Measurements from ENCODE around the gene CDC23.
A peak's percentile ranks its signal among the peaks of the same experiment; 100 is the strongest.
"Not testable (repeated sequence)": the region's sequence is repeated elsewhere in the genome, so short reads cannot be mapped to it uniquely, and the experiment has no call there.

Gene CDC23, protein sequence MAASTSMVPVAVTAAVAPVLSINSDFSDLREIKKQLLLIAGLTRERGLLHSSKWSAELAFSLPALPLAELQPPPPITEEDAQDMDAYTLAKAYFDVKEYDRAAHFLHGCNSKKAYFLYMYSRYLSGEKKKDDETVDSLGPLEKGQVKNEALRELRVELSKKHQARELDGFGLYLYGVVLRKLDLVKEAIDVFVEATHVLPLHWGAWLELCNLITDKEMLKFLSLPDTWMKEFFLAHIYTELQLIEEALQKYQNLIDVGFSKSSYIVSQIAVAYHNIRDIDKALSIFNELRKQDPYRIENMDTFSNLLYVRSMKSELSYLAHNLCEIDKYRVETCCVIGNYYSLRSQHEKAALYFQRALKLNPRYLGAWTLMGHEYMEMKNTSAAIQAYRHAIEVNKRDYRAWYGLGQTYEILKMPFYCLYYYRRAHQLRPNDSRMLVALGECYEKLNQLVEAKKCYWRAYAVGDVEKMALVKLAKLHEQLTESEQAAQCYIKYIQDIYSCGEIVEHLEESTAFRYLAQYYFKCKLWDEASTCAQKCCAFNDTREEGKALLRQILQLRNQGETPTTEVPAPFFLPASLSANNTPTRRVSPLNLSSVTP

GRCh38 chr5:138213161-138214029 is at the start of gene CDC23:
Gene CDC23 (minus strand): TSS chr5:138213323. CDS start chr5:138213312, 11 bp downstream.
- DNase-seq = peak; percentile 88

- DNase-seq = no peak
Measured at GRCh38 chr5:138258704-138259292, 45.7 kb upstream of the CDC23 start.

DNA sequence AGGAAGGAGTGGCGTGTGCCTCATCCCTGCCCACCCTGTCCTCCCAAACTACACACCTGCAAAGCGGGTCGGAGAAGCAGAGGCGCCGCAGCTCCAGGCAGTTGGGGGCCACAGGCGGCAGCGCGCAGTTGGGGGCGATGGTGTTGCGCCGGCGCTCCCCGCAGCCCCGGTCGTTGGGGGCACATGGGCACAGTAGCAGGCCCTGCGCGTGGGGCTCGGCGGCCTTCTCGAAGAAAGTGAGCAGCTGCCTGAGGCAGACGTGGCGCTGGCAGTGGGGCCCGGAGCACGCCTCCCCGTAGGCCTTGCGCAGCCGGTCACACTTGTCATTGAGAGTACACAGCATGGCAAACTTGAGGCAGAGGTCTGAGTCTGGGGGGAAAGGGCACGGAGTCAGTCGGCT is 44.5 kb upstream of the CDC23 start:
- no peak for DNase-seq

GRCh38 chr5:138252944-138253343 is 39.8 kb upstream of the CDC23 start:
- no peak for DNase-seq

DNA sequence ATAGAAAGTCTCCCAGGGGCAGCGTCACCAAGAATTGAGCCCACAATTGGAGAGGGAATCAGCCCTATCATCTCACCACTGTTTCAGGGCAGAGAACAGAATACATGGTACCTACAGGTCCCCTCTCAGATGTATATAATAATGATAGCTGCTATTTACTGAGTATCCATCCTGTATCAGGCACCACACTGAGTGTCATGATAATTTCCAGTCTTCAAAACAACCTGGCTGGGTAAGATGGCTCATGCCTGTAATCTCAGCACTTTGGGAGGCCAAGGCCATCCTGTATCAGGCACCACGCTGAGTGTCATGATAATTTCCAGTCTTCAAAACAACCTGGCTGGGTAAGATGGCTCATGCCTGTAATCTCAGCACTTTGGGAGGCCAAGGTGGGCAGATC is 34.7 kb upstream of the CDC23 start:
- DNase-seq = not testable (repeated sequence)

- DNase-seq = no peak
Measured at GRCh38 chr5:138246822-138247221, 33.7 kb upstream of the CDC23 start.

GRCh38 chr5:138246334-138246733 is 33.2 kb upstream of the CDC23 start:
- DNase-seq = no peak

- no peak for DNase-seq
Measured at GRCh38 chr5:138245717-138246116, 32.6 kb upstream of the CDC23 start.

- DNase-seq = no peak
Measured at GRCh38 chr5:138243794-138244193, 30.7 kb upstream of the CDC23 start.

DNA sequence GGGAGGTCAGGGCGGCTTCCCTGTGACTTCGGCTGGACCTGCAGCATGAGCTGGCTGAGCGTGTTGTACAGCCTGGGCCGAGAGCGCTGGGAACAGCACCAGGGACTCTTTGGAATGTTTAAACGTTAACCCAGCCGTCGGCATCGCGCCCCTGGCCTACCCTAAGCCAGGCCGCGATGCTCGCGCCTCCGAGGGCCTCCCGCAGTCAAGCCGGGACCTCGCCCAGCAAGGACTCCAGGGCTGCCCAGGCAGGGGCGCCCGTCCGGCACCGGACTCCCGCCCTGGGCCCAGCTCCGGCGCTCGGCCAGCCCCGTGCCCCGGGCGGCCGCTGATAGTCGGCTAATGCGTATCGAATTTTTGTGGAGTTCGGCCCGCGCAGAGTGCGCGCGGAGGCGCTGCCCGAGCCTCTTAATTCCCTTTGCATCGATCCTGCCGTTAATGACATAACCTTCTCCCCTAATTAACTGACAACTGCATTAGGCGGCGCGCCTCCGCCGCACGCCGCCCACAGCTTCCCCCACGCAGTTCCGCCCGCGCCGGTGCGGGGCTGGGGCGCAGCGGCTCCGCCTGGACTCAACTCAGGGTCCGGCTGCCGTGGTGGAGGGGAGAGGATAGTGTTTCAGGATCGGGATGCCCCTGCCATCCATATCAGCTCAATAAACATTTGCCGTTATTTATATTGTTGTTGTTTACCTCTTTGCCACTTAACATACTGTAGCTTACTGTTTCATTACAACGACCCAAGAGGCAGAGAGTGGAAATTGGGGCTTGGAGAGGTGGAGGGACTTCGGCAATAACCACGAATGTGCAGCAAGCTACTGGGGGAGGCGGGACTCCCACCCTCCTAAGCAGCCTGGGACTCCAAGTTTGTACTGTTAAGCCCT is 28.8 kb upstream of the CDC23 start:
- DNase-seq = no peak

GRCh38 chr5:138240650-138241385 is 27.7 kb upstream of the CDC23 start:
- no peak for DNase-seq

GRCh38 chr5:138238034-138238433 is 24.9 kb upstream of the CDC23 start:
- DNase-seq = no peak

DNA sequence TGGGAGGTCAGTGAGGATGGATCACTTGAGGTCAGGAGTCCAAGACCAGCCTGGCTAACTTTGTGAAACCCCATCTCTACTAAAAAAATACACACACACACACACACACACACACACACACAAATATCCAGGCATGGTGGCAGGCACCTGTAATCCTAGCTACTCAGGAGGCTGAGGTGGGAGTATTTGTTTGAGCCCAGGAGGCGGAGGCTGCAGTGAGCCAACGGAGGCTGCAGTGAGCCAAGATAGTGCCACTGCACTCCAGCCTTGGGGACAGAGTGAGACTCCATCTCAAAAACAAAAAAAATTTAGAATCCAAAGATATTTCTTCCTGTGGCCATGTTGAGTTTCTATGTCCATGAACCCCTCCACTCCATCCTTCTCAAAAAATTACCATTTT is 21.5 kb upstream of the CDC23 start:
- DNase-seq = no peak

- DNase-seq = no peak
Measured at GRCh38 chr5:138233280-138233679, 20.2 kb upstream of the CDC23 start.

DNA sequence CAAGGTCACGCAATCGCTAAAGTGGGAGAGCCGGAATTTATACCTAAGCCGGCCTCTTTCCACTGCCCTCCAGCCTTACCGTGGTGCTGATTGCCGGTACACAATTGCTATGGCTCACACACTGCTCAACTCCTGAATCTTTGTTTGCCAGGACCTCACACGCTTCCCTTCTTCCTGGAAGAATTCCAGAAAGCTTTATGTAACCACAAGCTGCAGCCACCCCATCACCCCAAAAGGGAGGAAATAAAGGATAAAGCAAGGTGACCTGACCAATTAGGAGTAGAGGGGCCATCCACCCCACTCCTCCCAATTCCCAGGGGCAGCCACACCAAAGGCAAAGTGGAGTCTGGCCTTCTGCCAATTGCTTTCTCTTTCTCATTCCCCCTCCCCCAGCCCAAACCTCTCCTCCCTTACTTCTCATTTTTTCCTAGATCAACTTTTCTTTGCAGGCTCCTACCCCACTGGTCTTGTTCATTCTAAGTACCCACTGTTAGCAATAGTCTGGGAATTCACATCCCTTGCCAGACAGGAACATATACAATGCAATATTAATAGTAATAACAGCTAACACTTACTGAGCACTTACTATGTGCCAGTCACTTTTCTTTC is 18.0 kb upstream of the CDC23 start:
- DNase-seq = no peak

GRCh38 chr5:138230261-138230660 is 17.1 kb upstream of the CDC23 start:
- peak; percentile 32 for DNase-seq

DNA sequence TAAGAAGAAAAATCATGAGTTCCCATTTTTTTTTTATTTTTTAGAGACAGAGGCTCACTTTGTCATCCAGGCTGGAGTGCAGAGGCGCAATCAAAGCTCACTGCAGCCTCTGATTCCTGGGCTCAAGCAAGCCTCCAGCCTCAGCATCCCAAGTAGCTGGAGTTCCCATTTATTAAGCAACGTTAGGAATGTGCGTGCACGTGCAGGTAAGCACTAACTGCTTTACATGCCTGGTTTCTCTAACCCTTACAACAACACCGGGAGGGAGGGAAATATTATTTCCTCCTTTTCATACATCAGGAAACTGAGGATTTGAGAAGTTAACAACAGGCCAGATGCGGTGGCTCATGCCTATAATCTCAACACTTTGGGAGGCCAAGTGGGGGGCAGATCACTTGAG is 16.3 kb upstream of the CDC23 start:
- no peak for DNase-seq

DNA sequence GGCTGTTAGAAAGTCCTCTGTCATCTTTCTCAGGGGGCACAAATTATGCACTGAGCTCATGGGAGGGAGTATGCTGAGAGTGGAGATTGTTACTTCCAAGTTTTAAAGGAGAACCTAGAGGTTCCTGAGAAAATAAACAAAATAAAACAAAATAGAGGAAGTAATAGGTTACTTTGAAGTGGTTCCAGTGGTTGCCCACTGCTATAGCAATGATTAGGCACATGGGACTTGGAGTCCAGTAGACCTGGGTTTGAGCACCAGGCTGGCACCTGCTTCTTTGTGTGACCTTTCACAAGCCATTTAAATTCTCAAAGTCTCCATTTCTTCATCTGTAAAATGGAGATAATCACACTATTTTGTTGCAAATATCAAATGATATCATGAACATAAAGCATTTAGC is 13.8 kb upstream of the CDC23 start:
- no peak for DNase-seq

GRCh38 chr5:138224712-138225111 is 11.6 kb upstream of the CDC23 start:
- no peak for DNase-seq

DNA sequence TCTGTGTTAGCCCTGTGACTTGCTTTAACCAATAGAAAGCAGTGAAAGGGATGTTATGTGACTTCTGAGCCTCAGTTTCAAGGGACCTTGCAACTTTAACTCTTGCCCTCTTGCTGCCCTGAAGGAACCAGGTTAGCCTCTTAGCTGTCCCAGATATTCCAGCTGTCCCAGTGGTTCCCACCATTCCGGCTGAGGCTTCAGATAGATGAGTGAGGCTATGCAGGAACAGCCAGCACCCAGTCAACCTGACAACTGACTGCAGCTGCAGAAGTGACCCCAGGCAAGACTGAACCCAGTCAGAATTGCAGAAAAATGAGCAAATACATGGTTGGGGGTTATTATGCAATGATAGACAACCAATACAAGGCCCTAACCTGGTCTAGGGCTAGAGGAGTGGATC is 10.4 kb upstream of the CDC23 start:
- no peak for DNase-seq

DNA sequence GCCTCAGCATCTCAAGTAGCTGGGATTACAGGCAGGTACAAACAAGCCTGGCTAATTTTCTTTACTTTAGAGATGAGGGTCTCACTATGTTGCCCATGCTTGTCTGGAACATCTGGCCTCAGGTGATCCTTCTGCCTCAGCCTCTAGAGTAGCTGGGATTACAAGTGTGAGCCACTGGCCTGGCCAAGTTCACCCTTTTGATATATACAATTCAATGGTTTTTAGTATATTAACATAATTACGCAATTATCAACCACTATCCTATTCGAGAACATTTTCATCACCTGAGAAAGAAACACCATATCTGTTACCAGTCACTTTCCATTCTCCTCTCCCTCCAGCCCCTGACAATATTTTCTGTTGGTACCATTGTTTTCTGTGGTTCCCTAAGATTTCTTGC is 3.7 kb upstream of the CDC23 start:
- no peak for DNase-seq

All from GOT3 (cell line).